Stimulated activated naive CD8-positive, alpha-beta T cell treated with anti-CD3 and anti-CD28 coated beads, Interleukin-15, Interleukin-2, amounts not matched to agents 100 ng/mL and 50 ng/mL, for 24 hours (primary cell): ENCODE data around the gene ADD3.

Source experiments
- H3K27ac Mint-ChIP-seq: one replicate; pipeline ENCODE4 v1.8.0; 2021; ENCODE audit warnings: mild to moderate bottlenecking, mixed read lengths
- H3K27me3 Mint-ChIP-seq: one replicate; pipeline ENCODE4 v1.8.0; 2021; ENCODE audit warnings: mixed read lengths
- H3K36me3 Mint-ChIP-seq: one replicate; pipeline ENCODE4 v1.8.0; 2021; ENCODE audit warnings: low read depth, mixed read lengths
- H3K4me1 Mint-ChIP-seq: one replicate; pipeline ENCODE4 v1.8.0; 2021; ENCODE audit warnings: low read depth, mixed read lengths
- H3K4me3 Mint-ChIP-seq: one replicate; pipeline ENCODE4 v1.8.0; 2021; ENCODE audit warnings: mild to moderate bottlenecking, mixed read lengths
- H3K9me3 Mint-ChIP-seq: one replicate; pipeline ENCODE4 v1.8.0; 2021; ENCODE audit warnings: mixed read lengths

The ADD3 gene

DNA sequence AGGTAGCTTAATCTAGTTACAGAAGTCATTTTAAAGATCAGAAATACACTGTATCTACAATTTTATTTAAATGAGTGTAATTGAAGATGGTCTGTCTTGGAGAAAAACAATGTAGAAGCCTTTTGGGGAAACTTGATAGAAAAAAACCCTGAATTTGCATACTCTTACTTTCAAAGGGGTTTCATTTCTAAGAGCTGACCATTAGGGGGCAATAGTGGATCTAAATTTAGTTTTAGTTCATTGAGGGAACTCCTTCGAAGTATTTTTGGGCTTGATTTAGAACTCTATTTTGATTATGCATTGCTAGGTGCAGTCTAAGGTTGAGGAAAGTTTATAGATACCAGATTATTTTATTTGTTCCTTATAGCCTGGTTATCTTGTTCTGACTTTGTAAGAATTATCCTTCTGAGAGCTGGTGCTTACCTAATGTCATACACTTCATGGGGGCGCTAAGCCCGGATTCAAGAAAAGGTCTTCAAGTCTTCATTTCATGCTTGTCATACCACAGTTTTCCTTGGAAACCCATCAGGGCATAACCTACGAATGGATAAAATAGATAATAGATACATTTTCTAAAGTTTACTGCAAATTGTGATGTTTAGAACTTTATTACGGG, 130.5 kb downstream of the ADD3 start:
- H3K4me3 Mint-ChIP-seq: no peak overlapping the region
- H3K9me3 Mint-ChIP-seq: no peaks in the 10 kb centered on the region
- H3K36me3 Mint-ChIP-seq: peaks cover under 1% of the 10 kb centered on the region
- H3K4me1 Mint-ChIP-seq: peaks cover 39% of the 10 kb centered on the region
- no peak overlapping the region for H3K27ac Mint-ChIP-seq
- H3K27me3 Mint-ChIP-seq: peaks cover 3% of the 10 kb centered on the region

GRCh38 chr10:110141185-110141584, 133.4 kb downstream of the ADD3 start:
- Mint-ChIP-seq H3K36me3 (no peaks in the 10 kb centered on the region), H3K4me3 (no peak overlapping the region), H3K9me3 (no peaks in the 10 kb centered on the region), H3K4me1 (peaks cover 31% of the 10 kb centered on the region), H3K27me3 (peaks cover 11% of the 10 kb centered on the region), H3K27ac (no peak overlapping the region)

DNA sequence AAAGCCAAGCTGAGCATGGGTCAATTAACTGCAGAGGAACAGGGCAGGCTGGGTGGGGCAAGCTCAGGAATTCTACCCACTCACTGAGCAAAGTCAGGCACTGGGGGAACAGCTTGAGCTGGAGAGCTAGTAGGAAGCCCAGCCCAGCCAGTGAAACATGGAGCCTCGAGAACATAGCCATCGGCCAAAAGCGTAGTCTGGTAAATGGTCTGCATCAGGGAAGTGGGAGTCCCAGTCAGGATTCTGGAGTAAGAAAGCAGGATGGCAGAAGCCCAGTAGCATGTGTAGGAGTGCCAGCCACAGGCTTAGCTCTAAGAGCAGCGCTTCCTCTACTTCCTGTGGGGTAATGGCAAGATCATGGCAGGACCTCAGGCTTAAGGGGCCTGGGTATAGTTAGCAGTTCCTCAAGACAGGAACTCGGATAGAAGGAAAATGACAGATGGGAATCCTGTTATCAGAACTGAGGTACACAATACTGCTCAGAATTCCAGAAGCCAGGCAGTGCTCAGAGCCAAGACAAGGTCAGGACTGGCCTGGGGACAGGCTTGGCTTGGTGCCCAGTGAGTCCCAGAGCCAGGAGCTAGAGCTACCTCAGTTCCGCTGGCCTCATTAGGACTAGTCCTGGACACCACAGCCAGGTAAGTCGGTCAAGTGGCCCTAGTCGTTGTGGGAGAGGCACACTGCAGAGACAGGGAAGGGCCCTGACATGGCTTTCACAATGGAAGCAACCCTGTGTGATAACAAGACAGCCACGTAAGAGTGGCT, 134.3 kb downstream of the ADD3 start:
- Mint-ChIP-seq H3K27ac (no peak overlapping the region), H3K36me3 (no peaks in the 10 kb centered on the region), H3K27me3 (peaks cover 15% of the 10 kb centered on the region), H3K4me3 (no peak overlapping the region), H3K9me3 (no peaks in the 10 kb centered on the region), H3K4me1 (peaks cover 29% of the 10 kb centered on the region)

DNA sequence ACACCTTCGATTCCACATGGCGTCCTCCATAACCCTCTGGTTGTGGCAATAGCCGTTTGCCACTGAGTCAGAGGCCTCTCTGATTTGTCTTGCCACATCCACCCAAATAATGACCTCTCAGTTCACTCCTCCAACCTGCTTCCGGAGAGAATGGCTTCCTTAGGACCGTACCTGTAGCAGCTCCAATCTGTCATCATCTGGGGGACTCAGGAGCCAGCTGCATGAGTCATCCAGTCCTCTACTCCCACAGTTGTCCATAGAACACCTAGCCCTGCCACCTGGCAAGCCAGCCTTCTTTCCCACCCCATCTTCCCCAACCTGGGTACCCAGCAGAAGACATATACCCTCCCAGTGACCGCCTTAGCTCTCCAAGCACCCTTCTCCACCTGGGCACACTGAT, 135.2 kb downstream of the ADD3 start:
- H3K36me3 Mint-ChIP-seq: no peaks in the 10 kb centered on the region
- H3K27ac Mint-ChIP-seq: no peak overlapping the region
- no peaks in the 10 kb centered on the region for H3K9me3 Mint-ChIP-seq
- H3K4me1 Mint-ChIP-seq: peaks cover 22% of the 10 kb centered on the region
- peaks cover 22% of the 10 kb centered on the region for H3K27me3 Mint-ChIP-seq
- H3K4me3 Mint-ChIP-seq: no peak overlapping the region

DNA sequence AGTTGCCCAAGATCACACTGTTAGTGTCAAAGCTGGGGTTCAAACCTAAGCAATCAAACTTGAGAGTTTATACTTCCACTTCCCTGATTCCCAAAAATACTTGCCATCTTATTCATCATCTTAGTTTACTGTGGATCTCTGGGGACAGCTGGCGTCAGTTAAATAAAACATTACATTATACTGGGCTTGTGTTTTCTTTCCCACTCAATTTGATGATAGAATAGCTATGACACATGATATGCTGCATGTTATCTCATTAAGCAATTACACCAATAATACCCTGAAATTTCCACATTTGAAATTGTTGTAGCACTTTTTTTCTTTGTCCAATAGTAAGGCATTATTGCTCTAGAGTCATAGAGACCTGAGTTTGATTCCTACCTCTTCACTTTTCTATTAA, 136.7 kb downstream of the ADD3 start:
- H3K27me3 Mint-ChIP-seq: peaks cover 33% of the 10 kb centered on the region
- peaks cover 20% of the 10 kb centered on the region for H3K4me1 Mint-ChIP-seq
- H3K27ac Mint-ChIP-seq: no peak overlapping the region

DNA sequence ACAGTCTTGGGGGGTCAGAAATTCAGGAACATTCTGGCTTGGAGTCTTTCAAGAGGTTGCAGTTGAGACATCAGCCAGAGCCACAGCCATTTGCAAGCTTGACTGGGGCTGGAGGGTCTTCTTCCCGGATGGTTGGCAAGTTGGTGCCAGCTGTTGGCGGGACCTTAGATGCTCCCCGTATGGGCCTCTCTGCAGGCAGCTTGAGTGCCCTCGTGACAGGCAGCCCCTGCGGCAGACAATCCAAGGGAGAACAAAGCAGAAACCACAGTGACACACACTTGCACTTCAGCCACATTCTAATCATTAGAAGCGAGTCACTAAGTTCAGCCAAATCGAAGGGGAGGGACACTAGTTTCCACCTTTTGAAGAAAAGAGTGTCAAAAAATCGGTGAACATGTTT, 140.2 kb downstream of the ADD3 start:
- Mint-ChIP-seq H3K27me3 (peaks cover 58% of the 10 kb centered on the region), H3K4me3 (no peak overlapping the region)

More for the DNA sequence above, 136.7 kb downstream of the ADD3 start:
- no peaks in the 10 kb centered on the region for H3K9me3 Mint-ChIP-seq
- H3K36me3 Mint-ChIP-seq: no peaks in the 10 kb centered on the region
- H3K4me3 Mint-ChIP-seq: no peak overlapping the region

GRCh38 chr10:110149259-110149658, 141.5 kb downstream of the ADD3 start:
- H3K4me3 Mint-ChIP-seq: no peak overlapping the region
- H3K27ac Mint-ChIP-seq: no peak overlapping the region
- H3K27me3 Mint-ChIP-seq: peaks cover 66% of the 10 kb centered on the region
- H3K9me3 Mint-ChIP-seq: no peaks in the 10 kb centered on the region
- no peaks in the 10 kb centered on the region for H3K36me3 Mint-ChIP-seq
- H3K4me1 Mint-ChIP-seq: peaks cover 17% of the 10 kb centered on the region

More for the DNA sequence above, 140.2 kb downstream of the ADD3 start:
- no peaks in the 10 kb centered on the region for H3K36me3 Mint-ChIP-seq
- H3K27ac Mint-ChIP-seq: no peak overlapping the region
- H3K4me1 Mint-ChIP-seq: peaks cover 6% of the 10 kb centered on the region
- H3K9me3 Mint-ChIP-seq: no peaks in the 10 kb centered on the region

- peaks cover 70% of the 10 kb centered on the region for H3K27me3 Mint-ChIP-seq
- no peaks in the 10 kb centered on the region for H3K36me3 Mint-ChIP-seq
- no peak overlapping the region for H3K4me3 Mint-ChIP-seq
- H3K4me1 Mint-ChIP-seq: peaks cover 17% of the 10 kb centered on the region
- H3K27ac Mint-ChIP-seq: no peak overlapping the region
- H3K9me3 Mint-ChIP-seq: no peaks in the 10 kb centered on the region
Observed at GRCh38 chr10:110150046-110150445, 142.3 kb downstream of the ADD3 start.

GRCh38 chr10:110150981-110151380, 143.2 kb downstream of the ADD3 start:
- H3K4me3 Mint-ChIP-seq: no peak overlapping the region
- no peaks in the 10 kb centered on the region for H3K9me3 Mint-ChIP-seq

GRCh38 chr10:110151467-110151866, 143.7 kb downstream of the ADD3 start:
- Mint-ChIP-seq H3K4me3 (no peak overlapping the region), H3K9me3 (no peaks in the 10 kb centered on the region), H3K27me3 (peaks cover 75% of the 10 kb centered on the region), H3K27ac (no peak overlapping the region), H3K36me3 (no peaks in the 10 kb centered on the region), H3K4me1 (peaks cover 25% of the 10 kb centered on the region)

More at GRCh38 chr10:110150981-110151380, 143.2 kb downstream of the ADD3 start:
- Mint-ChIP-seq H3K4me1 (peaks cover 22% of the 10 kb centered on the region), H3K27ac (no peak overlapping the region), H3K36me3 (no peaks in the 10 kb centered on the region), H3K27me3 (peaks cover 75% of the 10 kb centered on the region)

GRCh38 chr10:110151971-110152370, 144.2 kb downstream of the ADD3 start:
- H3K27me3 Mint-ChIP-seq: peaks cover 77% of the 10 kb centered on the region
- no peaks in the 10 kb centered on the region for H3K36me3 Mint-ChIP-seq
- no peak overlapping the region for H3K4me3 Mint-ChIP-seq
- H3K27ac Mint-ChIP-seq: no peak overlapping the region
- peaks cover 30% of the 10 kb centered on the region for H3K4me1 Mint-ChIP-seq
- H3K9me3 Mint-ChIP-seq: no peaks in the 10 kb centered on the region

- Mint-ChIP-seq H3K4me1 (peaks cover 35% of the 10 kb centered on the region), H3K36me3 (no peaks in the 10 kb centered on the region), H3K9me3 (no peaks in the 10 kb centered on the region), H3K27ac (no peak overlapping the region), H3K4me3 (no peak overlapping the region), H3K27me3 (peaks cover 77% of the 10 kb centered on the region)
Observed at GRCh38 chr10:110153396-110153795, 145.6 kb downstream of the ADD3 start.

DNA sequence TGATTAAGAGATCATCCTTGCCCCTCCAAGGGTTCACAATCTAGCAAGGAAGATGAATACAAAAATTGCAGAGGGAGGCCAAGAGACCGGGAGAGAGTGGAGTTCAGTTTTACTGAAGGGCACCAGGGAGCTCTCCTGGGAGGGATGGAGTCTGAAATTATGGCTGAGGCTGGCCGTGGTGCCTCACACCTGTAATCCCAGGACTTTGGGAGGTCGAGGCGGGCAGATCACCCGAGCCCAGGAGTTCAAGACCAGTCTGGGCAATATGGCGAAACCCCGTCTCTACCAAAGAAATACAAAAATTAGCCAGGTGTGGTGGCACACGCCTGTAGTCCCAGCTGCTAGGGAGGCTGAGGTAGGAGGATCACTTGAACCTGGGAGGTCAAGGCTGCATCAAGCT, 148.3 kb downstream of the ADD3 start:
- Mint-ChIP-seq H3K4me1 (peaks cover 35% of the 10 kb centered on the region), H3K36me3 (no peaks in the 10 kb centered on the region), H3K27ac (no peak overlapping the region), H3K4me3 (no peak overlapping the region), H3K9me3 (no peaks in the 10 kb centered on the region), H3K27me3 (peaks cover 82% of the 10 kb centered on the region)

GRCh38 chr10:110158051-110159005, 150.5 kb downstream of the ADD3 start:
- Mint-ChIP-seq H3K4me1 (peaks cover 31% of the 10 kb centered on the region), H3K4me3 (no peak overlapping the region), H3K36me3 (no peaks in the 10 kb centered on the region), H3K9me3 (no peaks in the 10 kb centered on the region), H3K27me3 (peaks cover 85% of the 10 kb centered on the region), H3K27ac (no peak overlapping the region)

GRCh38 chr10:110160081-110160480, 152.3 kb downstream of the ADD3 start:
- peaks cover 80% of the 10 kb centered on the region for H3K27me3 Mint-ChIP-seq

More at GRCh38 chr10:110160081-110160480, 152.3 kb downstream of the ADD3 start:
- H3K9me3 Mint-ChIP-seq: no peaks in the 10 kb centered on the region
- no peaks in the 10 kb centered on the region for H3K36me3 Mint-ChIP-seq
- peaks cover 25% of the 10 kb centered on the region for H3K4me1 Mint-ChIP-seq
- no peak overlapping the region for H3K4me3 Mint-ChIP-seq
- no peak overlapping the region for H3K27ac Mint-ChIP-seq
